Stomach (tissue), 9 donors: ENCODE data around the gene CAPZA1. TPM values are rescaled to one million over a fixed set of nuclear protein-coding genes. Genes with fewer than 3 reads are reported as not detected.

ENCODE experiments used
- DNase-seq, 2 donors: peaks; one replicate each; pipeline versions ENCODE4 v3.0.0 to v3.0.0-alpha.2; 2013 to 2019
- H3K27ac ChIP-seq, 5 donors: fragments of 200-600 bp in 4 of 5; sonication (generic) in 4 of 5; one replicate each; pipeline ENCODE4 v1.5.1; 2013 to 2019; ENCODE audit warnings: mild to moderate bottlenecking in 1 of 5, moderate library complexity in 1 of 5
- H3K27me3 ChIP-seq, 3 donors: fragments of 200-600 bp; sonication (generic); one replicate each; pipeline ENCODE4 v1.5.1; 2017 to 2019; ENCODE audit warnings: mixed run types in 1 of 3
- H3K36me3 ChIP-seq, 4 donors: fragments of 200-600 bp; sonication (generic); 1 replicate in 3 of 4; 2 replicates in 1 of 4; pipeline ENCODE4 v1.5.1; 2016 to 2019
- H3K4me1 ChIP-seq, 4 donors: fragments of 200-600 bp; sonication (generic); one replicate each; pipeline ENCODE4 v1.5.1; 2016 to 2019
- H3K4me3 ChIP-seq, 4 donors: fragments of 200-600 bp; sonication (generic) in 3 of 4; one replicate each; pipeline ENCODE4 v1.5.1; 2016 to 2019; ENCODE audit warnings: mild to moderate bottlenecking in 1 of 4
- H3K9me3 ChIP-seq, 4 donors: fragments of 200-600 bp; sonication (generic); one replicate each; pipeline ENCODE4 v1.5.1; 2016 to 2019
- CTCF ChIP-seq, 7 experiments: fragments of 450-650 bp in 4 of 7; fragments of 200-600 bp in 3 of 7; sonication (generic) in 3 of 7; IDR thresholded peaks; one replicate each; pipeline ENCODE4 v1.5.1; 2016 to 2019; ENCODE audit warnings: antibody characterized with exemption in 7 of 7, control low read depth in 2 of 7, mild to moderate bottlenecking in 1 of 7
- EP300 ChIP-seq: sonication (generic); formaldehyde crosslinking; IDR thresholded peaks from one replicate; pipeline ENCODE4 v1.6.1; 2017; ENCODE audit warnings: antibody characterized with exemption
- POLR2A ChIP-seq, 4 donors: fragments of 450-650 bp; IDR thresholded peaks; one replicate each; pipeline ENCODE4 v1.6.1; 2016; ENCODE audit warnings: antibody characterized with exemption in 4 of 4, control low read depth in 2 of 4, mild to moderate bottlenecking in 1 of 4, moderate library complexity in 1 of 4
- POLR2AphosphoS5 ChIP-seq, 3 donors: sonication (generic); formaldehyde crosslinking; IDR thresholded peaks; one replicate each; pipeline ENCODE4 v1.6.1; 2016; ENCODE audit warnings: antibody characterized with exemption in 3 of 3
- WGBS, 5 donors: extraction: QIAGEN DNeasy Blood & Tissue Kit in 3 of 5; methylation state at CpG; one replicate each; pipeline versions ENCODE4 v1.1.5 to v1.1.7; 2013 to 2018; 5-methylcytosine and 5-hydroxymethylcytosine counted together
- intact Hi-C: fragments of 100-400 bp; cut with DNase I; formaldehyde crosslinking; loops from one replicate; pipeline ENCODE4 v1.15.1; 2023; ENCODE audit warnings: low total_unique reads
- polyA plus RNA-seq, 3 donors: library from polyadenylated mRNA; stranded (reverse); fragments of 200-250 nt; gene quantifications; one replicate each; pipeline ENCODE4 v1.2.3, GENCODE V29; 2013
- total RNA-seq, 5 donors: library from RNA; depleted of rRNA; stranded (reverse); fragments of >200 nt; gene quantifications; one replicate each; pipeline versions ENCODE4 v1.1.0 to v1.2.3, GENCODE V29; 2014 to 2016
- donor health status: healthy with polysubstance abuse.
- donor health status: Bipolar disorder and iron deficiency.
- donor health status: healthy.

Gene CAPZA1
- total and polyA plus RNA-seq, 8 donors = 15.8 to 257 (median 67.0) TPM

GRCh38 chr1:112605633-112606327, 13.9 kb upstream of the CAPZA1 start:
- intact Hi-C loops = no loop called here
- peak overlapping the region in 1 of 5 donors; percentile 26 for H3K27ac ChIP-seq
- no peak overlapping the region for H3K4me3 ChIP-seq
- H3K36me3 ChIP-seq = peaks cover 22 to 95% (median 91%) of the 10 kb centered on the region in 4 donors
- 74 to 87% (median 81%) methylated on average over 4 of the region's 4 CpGs for WGBS, 5 donors
- TF ChIP-seq POLR2AphosphoS5 (IDR thresholded peaks at IDR 0.05) (no peak), CTCF (IDR thresholded peaks at IDR 0.05) (no peak), EP300 (no peak), POLR2A (IDR thresholded peaks at IDR 0.05) (no peak)
- no peaks in the 10 kb centered on the region for H3K27me3 ChIP-seq
- DNase-seq = no peak
- no peaks in the 10 kb centered on the region for H3K9me3 ChIP-seq
- H3K4me1 ChIP-seq = no peaks in the 10 kb centered on the region

- 69 to 83% (median 75%) methylated on average over 6 of the region's 6 CpGs for WGBS, 5 donors
- DNase-seq = peak in 1 of 2 donors; percentile 57
- peaks cover 10 to 68% (median 66%) of the 10 kb centered on the region in 4 donors for H3K36me3 ChIP-seq
- no peak overlapping the region for H3K27ac ChIP-seq
- intact Hi-C loops = no loop called here
- H3K27me3 ChIP-seq = no peaks in the 10 kb centered on the region
- no peaks in the 10 kb centered on the region for H3K9me3 ChIP-seq
- no peak overlapping the region for H3K4me3 ChIP-seq
- no peak for TF ChIP-seq POLR2A (IDR thresholded peaks at IDR 0.05)
- peak in 3 of 7 experiments; percentile 11 to 22 (median 17) for TF ChIP-seq CTCF (IDR thresholded peaks at IDR 0.05)
- peaks cover 8 to 21% (median 14%) of the 10 kb centered on the region in 4 donors for H3K4me1 ChIP-seq
Observed at GRCh38 chr1:112614460-112615065, 5.1 kb upstream of the CAPZA1 start.

GRCh38 chr1:112618114-112618720, 1.4 kb upstream of the CAPZA1 start:
- Histone ChIP-seq H3K4me3 (peak overlapping the region; percentile 83 to 91 (median 86)), H3K27ac (peak overlapping the region; percentile 90 to 100 (median 97)), H3K36me3 (peaks cover 0 to 33% (median 31%) of the 10 kb centered on the region in 4 donors), H3K27me3 (no peaks in the 10 kb centered on the region), H3K4me1 (peaks cover 33 to 50% (median 43%) of the 10 kb centered on the region in 4 donors), H3K9me3 (no peaks in the 10 kb centered on the region)
- 0 to 1% (median 1%) methylated on average over 12 of the region's 12 CpGs for WGBS, 5 donors
- intact Hi-C loops = no loop called here
- TF ChIP-seq POLR2A (IDR thresholded peaks at IDR 0.05) (no peak), POLR2AphosphoS5 (IDR thresholded peaks at IDR 0.05) (peak in 2 of 3 donors; percentile 2 to 21)
- peak in 1 of 2 donors; percentile 52 for DNase-seq

- peak; percentile 73 to 92 for DNase-seq
- TF ChIP-seq POLR2AphosphoS5 (IDR thresholded peaks at IDR 0.05) (peak in 2 of 3 donors; percentile 14 to 40), POLR2A (IDR thresholded peaks at IDR 0.05) (peak in 1 of 4 donors; percentile 15), CTCF (IDR thresholded peaks at IDR 0.05) (no peak)
- H3K36me3 ChIP-seq = peaks cover 0 to 26% (median 24%) of the 10 kb centered on the region in 4 donors
- WGBS, 5 donors = 0% methylated on average over 35 to 48 of the region's 48 CpGs
- H3K27me3 ChIP-seq = no peaks in the 10 kb centered on the region
- peak within 1 kb of the TSS; percentile 90 to 100 (median 97) for H3K27ac ChIP-seq
- H3K4me3 ChIP-seq = peak within 1 kb of the TSS; percentile 83 to 91 (median 86)
- H3K9me3 ChIP-seq = no peaks in the 10 kb centered on the region
- intact Hi-C loops = no loop called here
- peaks cover 33 to 57% (median 49%) of the 10 kb centered on the region in 4 donors for H3K4me1 ChIP-seq
Observed at GRCh38 chr1:112618721-112619517, 713 bp upstream of the CAPZA1 start, which contains the start of gene ST7L. Gene ST7L, minus strand, starts transcription at chr1:112619141. Its CDS starts 28 bp downstream, at chr1:112619113.
